Loucy (cell line): ENCODE results near the gene TOLLIP.

Experiments used
- H2AFZ ChIP-seq: fragments of 200-600 bp; sonication (generic); 2 replicates; pipeline ENCODE4 v1.6.0; 2016; ENCODE audit warnings: antibody characterized with exemption, mild to moderate bottlenecking, low read length, moderate library complexity
- H3F3A ChIP-seq: fragments of 200-600 bp; 2 replicates; pipeline ENCODE4 v1.6.0; 2016; ENCODE audit warnings: antibody characterized with exemption, low read depth, mild to moderate bottlenecking
- H3K27me3 ChIP-seq: fragments of 200-600 bp; sonication (generic); 2 replicates; pipeline ENCODE4 v1.6.1; 2014; ENCODE audit warnings: low read length, mild to moderate bottlenecking; ENCODE audit not compliant: insufficient read depth, poor library complexity, severe bottlenecking
- H3K36me3 ChIP-seq: fragments of 200-600 bp; sonication (generic); 2 replicates; pipeline ENCODE4 v1.6.1; 2016; ENCODE audit warnings: low read length; ENCODE audit not compliant: insufficient read depth
- H3K4me1 ChIP-seq: fragments of 200-600 bp; sonication (generic); 2 replicates; pipeline ENCODE4 v1.5.1; 2014; ENCODE audit warnings: low read length, mild to moderate bottlenecking; ENCODE audit not compliant: insufficient read depth, poor library complexity, severe bottlenecking
- H3K4me2 ChIP-seq: fragments of 200-600 bp; sonication (generic); 2 replicates; pipeline ENCODE4 v1.6.0; 2014; ENCODE audit warnings: antibody characterized with exemption, low read length, low read depth, mild to moderate bottlenecking; ENCODE audit not compliant: poor library complexity, severe bottlenecking
- H3K4me3 ChIP-seq: fragments of 200-600 bp; sonication (generic); 2 replicates; pipeline ENCODE4 v1.5.1; 2014; ENCODE audit warnings: low read length, mild to moderate bottlenecking, mixed read lengths; ENCODE audit not compliant: poor library complexity, severe bottlenecking
- H3K79me2 ChIP-seq: fragments of 200-600 bp; sonication (generic); 2 replicates; pipeline ENCODE4 v1.6.1; 2014; ENCODE audit warnings: low read length; ENCODE audit not compliant: insufficient read depth
- H3K9ac ChIP-seq: fragments of 200-600 bp; sonication (generic); 2 replicates; pipeline ENCODE4 v1.6.0; 2014; ENCODE audit warnings: mild to moderate bottlenecking, low read depth, low read length, moderate library complexity; ENCODE audit not compliant: poor library complexity, severe bottlenecking
- H3K9me2 ChIP-seq: fragments of 200-600 bp; sonication (generic); replicated peaks from 2 replicates; pipeline ENCODE4 v1.6.1; 2016; ENCODE audit warnings: low read depth, low read length, mixed read lengths
- H3K9me3 ChIP-seq: fragments of 200-600 bp; sonication (generic); 2 replicates; pipeline ENCODE4 v1.6.1; 2014; ENCODE audit warnings: mild to moderate bottlenecking, antibody characterized with exemption, low read length, low read depth; ENCODE audit not compliant: insufficient read depth
- H4K20me1 ChIP-seq: fragments of 200-600 bp; sonication (generic); 2 replicates; pipeline ENCODE4 v1.6.0; 2014; ENCODE audit warnings: antibody characterized with exemption, low read length, mild to moderate bottlenecking; ENCODE audit not compliant: insufficient read depth, poor library complexity, severe bottlenecking
- EZH2phosphoT487 ChIP-seq: fragments of 200-600 bp; IDR thresholded peaks from 2 replicates; pipeline ENCODE4 v1.6.1; 2018; ENCODE audit warnings: antibody characterized with exemption, mild to moderate bottlenecking, moderate library complexity, borderline replicate concordance
- TF ChIP-seq, protein P1 (sequence below): fragments of 200-600 bp; sonication (generic); conservative IDR thresholded peaks from 2 replicates; pipeline ENCODE4 v1.5.1; 2014; ENCODE audit warnings: mild to moderate bottlenecking, antibody characterized with exemption, low read length

Gene TOLLIP

DNA sequence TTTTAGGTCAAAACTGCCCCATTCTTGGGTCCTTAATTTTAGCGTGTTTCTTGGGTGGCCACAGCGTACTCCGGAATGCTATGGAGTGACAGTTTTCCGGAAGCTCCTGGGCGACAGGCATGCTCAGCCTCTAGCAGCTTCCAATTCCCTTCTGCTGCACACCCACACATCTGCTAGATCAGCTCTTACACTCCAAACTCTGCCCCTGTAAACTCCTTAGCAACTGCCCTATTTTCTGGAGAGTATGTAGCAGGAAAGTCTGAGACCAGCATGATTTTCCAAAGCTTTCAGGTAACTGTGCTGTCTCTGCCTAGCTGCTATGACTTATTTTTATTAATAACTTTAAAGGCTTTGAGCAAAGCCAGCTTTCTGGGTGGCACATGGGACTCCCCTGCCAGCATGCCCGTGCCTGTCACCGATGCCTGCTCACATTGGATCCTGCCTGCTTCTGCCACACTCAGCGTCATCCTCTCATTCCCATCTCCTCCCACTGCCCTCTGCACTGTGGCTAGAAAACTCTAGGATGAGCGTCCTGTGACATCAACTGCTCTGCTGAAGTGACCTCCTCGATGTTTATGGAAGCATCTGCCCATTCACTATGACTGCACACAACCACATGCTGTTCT lies 17.3 kb downstream of the TOLLIP start:
- H3K36me3 ChIP-seq: peaks cover 35% of the 10 kb centered on the region; the same call in 1 of the 2 replicates
- no peak overlapping the region for H3K4me2 ChIP-seq
- no peaks in the 10 kb centered on the region for H3K4me1 ChIP-seq
- TF ChIP-seq EZH2phosphoT487: no peak
- TF ChIP-seq, protein P1, sequence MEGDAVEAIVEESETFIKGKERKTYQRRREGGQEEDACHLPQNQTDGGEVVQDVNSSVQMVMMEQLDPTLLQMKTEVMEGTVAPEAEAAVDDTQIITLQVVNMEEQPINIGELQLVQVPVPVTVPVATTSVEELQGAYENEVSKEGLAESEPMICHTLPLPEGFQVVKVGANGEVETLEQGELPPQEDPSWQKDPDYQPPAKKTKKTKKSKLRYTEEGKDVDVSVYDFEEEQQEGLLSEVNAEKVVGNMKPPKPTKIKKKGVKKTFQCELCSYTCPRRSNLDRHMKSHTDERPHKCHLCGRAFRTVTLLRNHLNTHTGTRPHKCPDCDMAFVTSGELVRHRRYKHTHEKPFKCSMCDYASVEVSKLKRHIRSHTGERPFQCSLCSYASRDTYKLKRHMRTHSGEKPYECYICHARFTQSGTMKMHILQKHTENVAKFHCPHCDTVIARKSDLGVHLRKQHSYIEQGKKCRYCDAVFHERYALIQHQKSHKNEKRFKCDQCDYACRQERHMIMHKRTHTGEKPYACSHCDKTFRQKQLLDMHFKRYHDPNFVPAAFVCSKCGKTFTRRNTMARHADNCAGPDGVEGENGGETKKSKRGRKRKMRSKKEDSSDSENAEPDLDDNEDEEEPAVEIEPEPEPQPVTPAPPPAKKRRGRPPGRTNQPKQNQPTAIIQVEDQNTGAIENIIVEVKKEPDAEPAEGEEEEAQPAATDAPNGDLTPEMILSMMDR: no peak
- no peaks in the 10 kb centered on the region for H3K9me3 ChIP-seq
- H3K79me2 ChIP-seq: peaks cover 7% of the 10 kb centered on the region; the same call in 1 of the 2 replicates
- H2AFZ ChIP-seq: no peak overlapping the region
- no peak overlapping the region for H3K4me3 ChIP-seq
- no peaks in the 10 kb centered on the region for H3K27me3 ChIP-seq
- H4K20me1 ChIP-seq: no peaks in the 10 kb centered on the region
- no peak overlapping the region for H3K9ac ChIP-seq
- no peaks in the 10 kb centered on the region for H3K9me2 ChIP-seq
- no peaks in the 10 kb centered on the region for H3F3A ChIP-seq

DNA sequence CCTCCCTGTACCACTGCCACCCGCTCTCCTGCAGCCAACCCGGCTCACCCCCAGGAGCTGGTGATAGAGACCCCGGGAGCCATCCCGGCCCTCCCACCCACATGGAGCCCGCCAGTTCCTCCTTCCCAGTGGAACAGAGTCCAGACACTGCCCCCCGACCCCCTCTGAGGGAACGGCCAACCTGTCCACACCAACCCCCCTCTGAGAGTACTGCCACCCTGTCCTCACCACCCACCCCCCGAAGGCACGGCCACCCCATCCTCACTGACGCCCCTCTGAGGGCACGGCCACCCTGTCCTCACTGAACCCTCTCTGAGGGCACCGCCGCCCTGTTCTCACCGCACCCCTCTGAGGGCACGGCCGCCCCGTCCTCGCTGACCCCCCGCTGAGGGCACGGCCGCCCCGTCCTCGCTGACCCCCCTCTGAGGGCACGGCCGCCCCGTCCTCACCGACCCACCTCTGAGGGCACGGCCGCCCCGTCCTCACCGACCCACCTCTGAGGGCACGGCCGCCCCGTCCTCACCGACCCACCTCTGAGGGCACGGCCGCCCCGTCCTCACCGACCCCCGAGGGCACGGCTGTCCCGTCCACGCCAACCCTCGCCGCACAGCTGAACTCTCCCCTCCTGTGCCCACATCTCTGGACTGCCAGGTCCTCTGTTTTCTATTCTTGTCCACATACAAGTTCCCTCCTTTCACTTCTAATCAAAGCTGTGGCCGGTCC lies 18.0 kb downstream of the TOLLIP start:
- TF ChIP-seq, protein P1: no peak
- TF ChIP-seq EZH2phosphoT487: no peak
- Histone ChIP-seq H3K4me2 (no peak overlapping the region), H4K20me1 (no peaks in the 10 kb centered on the region)

DNA sequence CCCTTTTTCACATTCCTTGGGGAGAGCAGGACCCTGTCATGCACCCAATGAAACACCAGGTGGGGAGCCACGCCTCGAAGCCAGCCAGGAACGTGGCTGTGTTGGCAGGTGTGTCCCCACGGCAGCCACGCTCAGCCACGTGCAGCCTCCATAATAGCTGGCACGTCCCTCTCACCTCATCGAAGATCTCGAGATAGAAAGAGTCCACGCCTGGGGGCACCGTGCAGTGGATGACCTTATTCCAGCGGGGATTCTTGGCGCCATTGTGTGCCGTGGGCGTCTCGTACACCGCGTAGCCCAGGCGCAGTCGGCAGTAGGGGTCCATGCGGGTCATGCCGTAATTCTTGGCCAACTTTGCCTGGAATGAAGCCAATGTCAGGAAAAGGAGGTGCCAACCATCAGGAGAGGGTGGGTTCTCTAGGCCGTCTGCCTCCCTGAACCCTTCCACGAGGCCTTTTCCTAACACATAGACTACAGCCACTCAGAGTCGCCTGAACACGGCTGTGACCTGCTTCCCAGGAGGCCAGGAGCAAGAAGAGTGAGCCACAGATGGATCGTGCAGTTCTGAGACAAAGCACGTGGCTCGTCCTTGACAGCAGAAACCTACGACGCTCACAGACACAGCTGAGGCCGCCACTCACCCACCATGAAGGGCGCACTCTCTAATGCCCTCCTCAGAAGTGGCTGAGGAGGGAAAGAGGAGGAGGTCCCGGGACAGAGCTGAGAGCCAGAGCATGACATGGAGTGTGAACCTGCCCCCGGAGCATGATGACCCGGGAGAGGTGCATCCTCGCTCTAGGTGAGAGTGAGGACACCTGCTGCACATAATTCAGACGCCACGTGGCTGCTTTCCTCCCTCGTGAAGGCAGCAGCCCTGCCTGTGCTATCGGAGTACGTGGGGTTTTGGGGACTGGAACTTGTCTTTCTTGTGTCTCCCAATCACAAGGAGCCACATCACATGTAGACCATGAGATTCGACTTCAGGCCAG lies 19.1 kb downstream of the TOLLIP start:
- Histone ChIP-seq H3F3A (no peaks in the 10 kb centered on the region), H4K20me1 (no peaks in the 10 kb centered on the region), H3K79me2 (no peaks in the 10 kb centered on the region), H3K9me3 (no peaks in the 10 kb centered on the region), H3K36me3 (peaks cover 52% of the 10 kb centered on the region; the same call in 1 of the 2 replicates), H2AFZ (no peak overlapping the region), H3K4me3 (no peak overlapping the region), H3K4me1 (no peaks in the 10 kb centered on the region), H3K9me2 (no peaks in the 10 kb centered on the region), H3K9ac (no peak overlapping the region), H3K4me2 (no peak overlapping the region), H3K27me3 (no peaks in the 10 kb centered on the region)
- TF ChIP-seq EZH2phosphoT487: no peak
- TF ChIP-seq, protein P1: no peak

More for the DNA sequence above, 18.0 kb downstream of the TOLLIP start:
- H3F3A ChIP-seq: no peaks in the 10 kb centered on the region
- H3K4me3 ChIP-seq: no peak overlapping the region
- no peaks in the 10 kb centered on the region for H3K27me3 ChIP-seq
- no peaks in the 10 kb centered on the region for H3K9me2 ChIP-seq
- H2AFZ ChIP-seq: no peak overlapping the region
- H3K9me3 ChIP-seq: no peaks in the 10 kb centered on the region
- H3K4me1 ChIP-seq: no peaks in the 10 kb centered on the region
- H3K9ac ChIP-seq: no peak overlapping the region
- H3K36me3 ChIP-seq: peaks cover 42% of the 10 kb centered on the region; the same call in 1 of the 2 replicates
- H3K79me2 ChIP-seq: peaks cover 5% of the 10 kb centered on the region; the same call in 1 of the 2 replicates
